GM21825 (cell line): Measurements from ENCODE around the gene HEBP1.

Experiments used
- ATAC-seq: cut with Tn5 transposase; IDR thresholded peaks from one replicate; pipeline ENCODE4 v1.9.1; 2021; ENCODE audit warnings: mild to moderate bottlenecking, moderate library complexity; ENCODE audit not compliant: unreplicated experiment

HEBP1 gene

GRCh38 chr12:13024531-13024916, 24.5 kb upstream of the HEBP1 start:
- no peak for ATAC-seq

GRCh38 chr12:13023811-13024530, 23.9 kb upstream of the HEBP1 start:
- no peak for ATAC-seq

GRCh38 chr12:13022851-13023271, 22.8 kb upstream of the HEBP1 start:
- ATAC-seq: no peak

GRCh38 chr12:13011098-13011497, 11.0 kb upstream of the HEBP1 start:
- no peak for ATAC-seq

GRCh38 chr12:13008741-13009380, 8.8 kb upstream of the HEBP1 start:
- no peak for ATAC-seq

GRCh38 chr12:13007496-13008233, 7.6 kb upstream of the HEBP1 start:
- no peak for ATAC-seq

- ATAC-seq: no peak
Measured at GRCh38 chr12:13005649-13006048, 5.6 kb upstream of the HEBP1 start.

- ATAC-seq: no peak
Measured at GRCh38 chr12:13004986-13005385, 4.9 kb upstream of the HEBP1 start.

GRCh38 chr12:13004361-13004760, 4.3 kb upstream of the HEBP1 start:
- ATAC-seq: no peak

GRCh38 chr12:13002301-13003097, 2.4 kb upstream of the HEBP1 start:
- ATAC-seq: no peak

GRCh38 chr12:13001775-13002040, 1.6 kb upstream of the HEBP1 start:
- ATAC-seq: no peak

- no peak for ATAC-seq
Measured at GRCh38 chr12:13000925-13001774, 1.1 kb upstream of the HEBP1 start.

GRCh38 chr12:13000616-13000924, 505 bp upstream of the HEBP1 start:
- ATAC-seq: no peak

GRCh38 chr12:12999271-12999958, 650 bp downstream of the HEBP1 start:
- no peak for ATAC-seq

- ATAC-seq: no peak
Measured at GRCh38 chr12:12998248-12998647, 1.8 kb downstream of the HEBP1 start.

- ATAC-seq: no peak
Measured at GRCh38 chr12:12997734-12998133, 2.3 kb downstream of the HEBP1 start.

GRCh38 chr12:12997156-12997555, 2.9 kb downstream of the HEBP1 start:
- ATAC-seq: no peak

- no peak for ATAC-seq
Measured at GRCh38 chr12:12996209-12996608, 3.9 kb downstream of the HEBP1 start.

GRCh38 chr12:12995088-12995487, 5.0 kb downstream of the HEBP1 start:
- no peak for ATAC-seq

GRCh38 chr12:12993367-12993766, 6.7 kb downstream of the HEBP1 start:
- ATAC-seq: no peak
